ENCODE results near the gene SNRNP200. TPM values are rescaled to one million over a fixed set of nuclear protein-coding genes. Genes with fewer than 3 reads are reported as not detected.

The SNRNP200 gene
- total RNA-seq (2021) (214 and 229 TPM in 2 replicates), Bru-seq, nascent RNA (percentile 94 among the genes with signal in this experiment), BruChase-seq, experiment 1, labeled RNA remaining after a 2-hour chase (percentile 94 among the genes with signal in this experiment), BruChase-seq, experiment 2, labeled RNA remaining after a 6-hour chase (percentile 98 among the genes with signal in this experiment)
- long read RNA-seq, full-length matches to known transcripts, result 57 of 380 reads
- long read RNA-seq, partial matches to known transcripts, result 117 of 380 reads
- long read RNA-seq, other reads (novel, unspliced or antisense), result 206 of 380 reads

GRCh38 chr2:96305091-96305978 is at the start of gene SNRNP200:
SNRNP200 (minus strand) TSS chr2:96305546; CDS start chr2:96305437, 109 bp downstream.
- Histone ChIP-seq H3K27me3 (ENCODE audit: insufficient read depth, low read depth) (no peaks in the 10 kb centered on the region), H3K9me3 (ENCODE audit: insufficient read depth, low read depth) (no peaks in the 10 kb centered on the region), H4K20me1 (ENCODE audit: insufficient read depth) (peaks cover 22% of the 10 kb centered on the region; the same call in 1 of the 2 replicates), H3K27ac (peak within 1 kb of the TSS; percentile 51), H3K4me2 (peak within 1 kb of the TSS; percentile 98), H3K4me1 (replicated peaks; ENCODE audit: insufficient read depth) (peaks cover 21% of the 10 kb centered on the region), H2AFZ (peak within 1 kb of the TSS; percentile 95), H3K9me2 (ENCODE audit: insufficient read depth) (no peaks in the 10 kb centered on the region), H3K79me2 (ENCODE audit: low read depth) (peaks cover 56% of the 10 kb centered on the region), H3K4me3 (peak within 1 kb of the TSS; percentile 86), H3K36me3 (ENCODE audit: low read depth) (peaks cover 38% of the 10 kb centered on the region), H3F3A (ENCODE audit: insufficient read depth, low read depth) (peaks cover 10% of the 10 kb centered on the region; the same call in 1 of the 2 replicates)
- peak; percentile 84 to 88 for DNase-seq
- TF ChIP-seq CTCF (conservative IDR thresholded peaks at IDR 0.05), result no peak
- TF ChIP-seq EZH2 (IDR thresholded peaks at IDR 0.05; ENCODE audit: low read depth), result no peak
- no TSS peak for BruUV-seq (replicated peaks)
- ChIA-PET CTCF (interaction anchor here (0.5 to 0.6 kb wide), 2 partner anchors 30 to 235 kb away, joined by 3 to 4 read pairs; no protein-coding TSS in a partner anchor), POLR2A (ENCODE audit: unreplicated experiment) (interaction anchor here (0.5 to 0.7 kb wide), 4 partner anchors 10 to 312 kb away, joined by 3 to 5 read pairs (median 3); no protein-coding TSS in a partner anchor)
- intact Hi-C loops (cut with micrococcal nuclease; ENCODE audit: unreplicated experiment), result loop anchor here (1.0 to 5.0 kb wide), 4 partner anchors 31 to 227 kb away; partner anchors contain the start of gene CIAO1

GRCh38 chr2:96354492-96354891 is 49.1 kb upstream of the SNRNP200 start:
- Histone ChIP-seq H3K9me3 (ENCODE audit: insufficient read depth, low read depth) (no peaks in the 10 kb centered on the region), H3K9me2 (ENCODE audit: insufficient read depth) (no peaks in the 10 kb centered on the region), H3K36me3 (ENCODE audit: low read depth) (peaks cover 24% of the 10 kb centered on the region; the same call in 1 of the 2 replicates), H3K4me1 (replicated peaks; ENCODE audit: insufficient read depth) (no peaks in the 10 kb centered on the region), H2AFZ (no peak overlapping the region), H3K27ac (no peak overlapping the region), H3K4me2 (no peak overlapping the region), H3F3A (ENCODE audit: insufficient read depth, low read depth) (no peaks in the 10 kb centered on the region; the same call in 1 of the 2 replicates), H3K79me2 (ENCODE audit: low read depth) (no peaks in the 10 kb centered on the region), H4K20me1 (ENCODE audit: insufficient read depth) (no peaks in the 10 kb centered on the region; the same call in 1 of the 2 replicates), H3K27me3 (ENCODE audit: insufficient read depth, low read depth) (no peaks in the 10 kb centered on the region), H3K4me3 (no peak overlapping the region)
- POLR2A ChIA-PET (ENCODE audit: unreplicated experiment), result no interaction called here
- no peak for DNase-seq
- BruUV-seq (replicated peaks), result no TSS peak
- TF ChIP-seq CTCF (conservative IDR thresholded peaks at IDR 0.05) (no peak), EZH2 (IDR thresholded peaks at IDR 0.05; ENCODE audit: low read depth) (no peak)
- intact Hi-C loops (cut with micrococcal nuclease; ENCODE audit: unreplicated experiment), result no loop called here
- CTCF ChIA-PET, result no interaction called here

- Histone ChIP-seq H4K20me1 (ENCODE audit: insufficient read depth) (peaks cover 2% of the 10 kb centered on the region; the same call in 1 of the 2 replicates), H3K4me2 (no peak overlapping the region), H3K79me2 (ENCODE audit: low read depth) (no peaks in the 10 kb centered on the region), H3K9me2 (ENCODE audit: insufficient read depth) (no peaks in the 10 kb centered on the region), H3K9me3 (ENCODE audit: insufficient read depth, low read depth) (no peaks in the 10 kb centered on the region), H3K27ac (no peak overlapping the region), H3K4me1 (replicated peaks; ENCODE audit: insufficient read depth) (no peaks in the 10 kb centered on the region), H3F3A (ENCODE audit: insufficient read depth, low read depth) (no peaks in the 10 kb centered on the region; the same call in 1 of the 2 replicates), H3K27me3 (ENCODE audit: insufficient read depth, low read depth) (no peaks in the 10 kb centered on the region), H2AFZ (no peak overlapping the region), H3K4me3 (no peak overlapping the region), H3K36me3 (ENCODE audit: low read depth) (peaks cover 24% of the 10 kb centered on the region; the same call in 1 of the 2 replicates)
- BruUV-seq (replicated peaks), result no TSS peak
- intact Hi-C loops (cut with micrococcal nuclease; ENCODE audit: unreplicated experiment), result no loop called here
- no peak for TF ChIP-seq EZH2 (IDR thresholded peaks at IDR 0.05; ENCODE audit: low read depth)
- TF ChIP-seq CTCF (conservative IDR thresholded peaks at IDR 0.05), result no peak
- no peak for DNase-seq
- POLR2A ChIA-PET (ENCODE audit: unreplicated experiment), result no interaction called here
- CTCF ChIA-PET, result no interaction called here
Measured at GRCh38 chr2:96353606-96354101, 48.3 kb upstream of the SNRNP200 start.
